H1 (cell line): ENCODE measurements around the gene OGDH. TPM values are rescaled to one million over a fixed set of nuclear protein-coding genes. Genes with fewer than 3 reads are reported as not detected.

Experiments used
- CTCF ChIA-PET: fragments of 300-600 bp; sonication (Branson Sonifier 250); formaldehyde crosslinking; loops from one replicate; lab custom pipeline; 2021; ENCODE audit not compliant: partially characterized antibody; lab: Charles Lee
- POLR2A ChIA-PET: fragments of 300-600 bp; sonication (Branson Sonifier 250); formaldehyde crosslinking; loops from one replicate; lab custom pipeline; 2021; ENCODE audit warnings: inconsistent platforms; ENCODE audit not compliant: partially characterized antibody; lab: Charles Lee
- DNase-seq, 2 experiments: peaks; one replicate each; pipeline versions ENCODE4 v3.0.0 to v3.0.0-alpha.2; 2010 to 2022; ENCODE audit warnings: low spot score in 2 of 2, low read depth in 1 of 2, mixed read lengths in 1 of 2
- FAIRE-seq: peaks from 2 replicates; lab custom pipeline; 2011; peaks lifted over from hg19 to GRCh38; lab: Jason Lieb, UNC
- H2AFZ ChIP-seq: 2 replicates; pipeline ENCODE4 v1.8.1; 2012; ENCODE audit warnings: low read length, inconsistent platforms
- H2AK5ac ChIP-seq: 2 replicates; pipeline ENCODE4 v1.6.1; 2013; ENCODE audit warnings: low read depth, low read length
- H2BK120ac ChIP-seq: replicated peaks from 2 replicates; pipeline ENCODE3; 2013; ENCODE audit warnings: low read depth, low read length, inconsistent platforms
- H2BK12ac ChIP-seq: 2 replicates; pipeline ENCODE4 v1.6.1; 2013; ENCODE audit warnings: low read depth, low read length
- H2BK15ac ChIP-seq: 2 replicates; pipeline ENCODE4 v1.6.1; 2013; ENCODE audit warnings: low read length
- H2BK20ac ChIP-seq: 2 replicates; pipeline ENCODE4 v1.6.1; 2013; ENCODE audit warnings: low read length
- H2BK5ac ChIP-seq: 2 replicates; pipeline ENCODE4 v1.6.1; 2013; ENCODE audit warnings: low read depth, low read length
- H3K14ac ChIP-seq: 2 replicates; pipeline ENCODE4 v1.6.1; 2013; ENCODE audit warnings: inconsistent platforms; ENCODE audit not compliant: insufficient read length
- H3K18ac ChIP-seq: 2 replicates; pipeline ENCODE4 v1.6.1; 2013; ENCODE audit warnings: low read length; ENCODE audit errors: extremely low read depth
- H3K23ac ChIP-seq: 2 replicates; pipeline ENCODE4 v1.6.1; 2013; ENCODE audit warnings: inconsistent platforms; ENCODE audit not compliant: insufficient read length
- H3K23me2 ChIP-seq: 2 replicates; pipeline ENCODE4 v1.6.1; 2013; ENCODE audit warnings: low read depth, low read length
- H3K27ac ChIP-seq: 2 replicates; pipeline ENCODE4 v1.6.1; 2011; ENCODE audit warnings: low read depth, low read length, inconsistent platforms
- H3K27me3 ChIP-seq, 4 experiments: replicated peaks in 1 of 4; 1 replicate in 1 of 4; 2 replicates in 3 of 4; pipeline versions ENCODE4 v1.6.1 to v1.8.1; 2011 to 2013; ENCODE audit warnings: low read length in 3 of 4, mild to moderate bottlenecking in 3 of 4, inconsistent platforms in 2 of 4, mixed read lengths in 2 of 4, moderate library complexity in 1 of 4; ENCODE audit not compliant: control insufficient read depth in 3 of 4, insufficient read depth in 3 of 4; ENCODE audit errors: extremely low read depth in 1 of 4
- H3K36me3 ChIP-seq, 4 experiments: 2 replicates each; pipeline versions ENCODE4 v1.6.1 to v1.8.1; 2011 to 2013; ENCODE audit warnings: mild to moderate bottlenecking in 4 of 4, low read length in 3 of 4, moderate library complexity in 2 of 4, control low read depth in 1 of 4, inconsistent platforms in 1 of 4; ENCODE audit not compliant: insufficient read depth in 4 of 4, control insufficient read depth in 2 of 4
- H3K4ac ChIP-seq: replicated peaks from 2 replicates; pipeline ENCODE3; 2013; ENCODE audit warnings: low read length, low read depth, mixed read lengths, inconsistent platforms; ENCODE audit not compliant: insufficient read length
- H3K4me1 ChIP-seq, 4 experiments: replicated peaks in 1 of 4; 1 replicate in 1 of 4; 2 replicates in 3 of 4; pipeline versions ENCODE4 v1.6.1 to v1.8.1; 2011 to 2013; ENCODE audit warnings: low read length in 3 of 4, inconsistent platforms in 2 of 4, mixed read lengths in 1 of 4; ENCODE audit not compliant: insufficient read depth in 4 of 4, control insufficient read depth in 3 of 4
- H3K4me2 ChIP-seq, 2 experiments: 2 replicates each; pipeline versions ENCODE4 v1.6.1 to v1.8.1; 2011 to 2013; ENCODE audit warnings: low read depth in 2 of 2, low read length in 2 of 2, control low read depth in 1 of 2, inconsistent platforms in 1 of 2, mild to moderate bottlenecking in 1 of 2; ENCODE audit not compliant: insufficient read depth in 1 of 2
- H3K4me3 ChIP-seq, 4 experiments: fragments of 200-600, 300-600 bp in 1 of 4; sonication (generic), shearing (Covaris generic), sonication (Bioruptor Twin) in 1 of 4; 2 replicates each; pipeline versions ENCODE4 v1.5.1 to v1.8.1; 2011 to 2016; ENCODE audit warnings: low read length in 4 of 4, low read depth in 3 of 4, control low read depth in 2 of 4, inconsistent platforms in 2 of 4, mild to moderate bottlenecking in 2 of 4, mixed read lengths in 1 of 4, moderate library complexity in 1 of 4; ENCODE audit not compliant: insufficient read depth in 2 of 4; ENCODE audit errors: extremely low read depth in 1 of 4
- H3K56ac ChIP-seq: replicated peaks from 2 replicates; pipeline ENCODE3; 2013; ENCODE audit warnings: low read depth, mild to moderate bottlenecking, mixed read lengths, low read length, inconsistent platforms; ENCODE audit not compliant: insufficient read length
- H3K79me1 ChIP-seq: 2 replicates; pipeline ENCODE4 v1.6.1; 2013; ENCODE audit warnings: low read depth, low read length, control low read depth
- H3K79me2 ChIP-seq, 2 experiments: 2 replicates each; pipeline versions ENCODE4 v1.6.1 to v1.8.1; 2012 to 2013; ENCODE audit warnings: low read length in 2 of 2, mild to moderate bottlenecking in 2 of 2, inconsistent platforms in 1 of 2; ENCODE audit not compliant: insufficient read depth in 2 of 2, control insufficient read depth in 1 of 2
- H3K9ac ChIP-seq, 4 experiments: replicated peaks in 1 of 4; 1 replicate in 1 of 4; 2 replicates in 3 of 4; pipeline versions ENCODE4 v1.6.1 to v1.8.1; 2011 to 2013; ENCODE audit warnings: low read depth in 3 of 4, low read length in 3 of 4, control low read depth in 2 of 4, mild to moderate bottlenecking in 2 of 4, moderate library complexity in 2 of 4, inconsistent platforms in 1 of 4; ENCODE audit errors: extremely low read depth in 1 of 4
- H3K9me3 ChIP-seq, 2 experiments: 2 replicates each; pipeline versions ENCODE4 v1.6.1 to v1.8.1; 2012 to 2013; ENCODE audit warnings: mild to moderate bottlenecking in 2 of 2, moderate library complexity in 2 of 2, control low read depth in 1 of 2, inconsistent platforms in 1 of 2, low read depth in 1 of 2, low read length in 1 of 2, mixed read lengths in 1 of 2; ENCODE audit not compliant: insufficient read depth in 2 of 2
- H4K20me1 ChIP-seq, 2 experiments: replicated peaks in 1 of 2; 2 replicates each; pipeline versions ENCODE3 to v1.8.1; 2011 to 2013; ENCODE audit warnings: inconsistent platforms in 2 of 2, low read length in 2 of 2, mild to moderate bottlenecking in 1 of 2; ENCODE audit not compliant: insufficient read depth in 2 of 2, control insufficient read depth in 1 of 2
- H4K5ac ChIP-seq: 2 replicates; pipeline ENCODE4 v1.6.1; 2013; ENCODE audit warnings: low read length, low read depth, mixed read lengths, inconsistent platforms; ENCODE audit not compliant: insufficient read length
- H4K8ac ChIP-seq: 2 replicates; pipeline ENCODE4 v1.8.0; 2013; ENCODE audit warnings: mild to moderate bottlenecking, moderate library complexity, low read length, inconsistent platforms; ENCODE audit not compliant: insufficient read depth; ENCODE audit errors: extremely low read depth
- H4K91ac ChIP-seq: replicated peaks from 2 replicates; pipeline ENCODE3; 2013; ENCODE audit warnings: low read length, mixed read lengths, inconsistent platforms; ENCODE audit not compliant: insufficient read length
- ATF3 ChIP-seq: IDR thresholded peaks from 2 replicates; pipeline ENCODE4 v1.6.1; 2011; ENCODE audit warnings: low read depth, mild to moderate bottlenecking, low read length; ENCODE audit not compliant: insufficient read depth
- BRCA1 ChIP-seq: IDR thresholded peaks from 2 replicates; pipeline ENCODE4 v1.6.1; 2012; ENCODE audit warnings: low read depth, low read length, improper control_type of control experiment
- CEBPB ChIP-seq: IDR thresholded peaks from 2 replicates; pipeline ENCODE4 v1.6.1; 2012; ENCODE audit warnings: low read depth, low read length
- CHD1 ChIP-seq: IDR thresholded peaks from 2 replicates; pipeline ENCODE4 v1.6.1; 2012; ENCODE audit warnings: low read depth, low read length, improper control_type of control experiment
- E2F6 ChIP-seq: IDR thresholded peaks from 2 replicates; pipeline ENCODE4 v1.6.1; 2012; ENCODE audit warnings: inconsistent platforms
- JUN ChIP-seq: IDR thresholded peaks from 2 replicates; pipeline ENCODE4 v1.6.1; 2011; ENCODE audit warnings: low read depth, mild to moderate bottlenecking, improper control_type of control experiment, low read length
- POLR2A ChIP-seq, 2 experiments: IDR thresholded peaks; 1 replicate in 1 of 2; 2 replicates in 1 of 2; pipeline ENCODE4 v1.6.1; 2011; ENCODE audit warnings: low read depth in 2 of 2, low read length in 2 of 2, mild to moderate bottlenecking in 2 of 2; ENCODE audit errors: control extremely low read depth in 1 of 2
- POLR2AphosphoS5 ChIP-seq: IDR thresholded peaks from 2 replicates; pipeline ENCODE4 v1.6.1; 2011; ENCODE audit warnings: low read depth, low read length
- RBBP5 ChIP-seq: IDR thresholded peaks from 2 replicates; pipeline ENCODE4 v1.7.1; 2012; ENCODE audit warnings: low read depth, mild to moderate bottlenecking, inconsistent platforms, low read length, moderate library complexity, borderline replicate concordance
- RNF2 ChIP-seq: fragments of 200-900, 300-1000 bp; sonication (generic); IDR thresholded peaks from 2 replicates; pipeline ENCODE4 v1.7.1; 2016; ENCODE audit warnings: borderline replicate concordance, low read depth, mild to moderate bottlenecking, antibody characterized with exemption, low read length; ENCODE audit not compliant: poor library complexity, severe bottlenecking; ENCODE audit errors: missing control alignments
- SP2 ChIP-seq: IDR thresholded peaks from 2 replicates; pipeline ENCODE4 v1.6.1; 2012; ENCODE audit warnings: mild to moderate bottlenecking, low read length, inconsistent platforms
- SRF ChIP-seq: IDR thresholded peaks from 2 replicates; pipeline ENCODE4 v1.6.1; 2011; ENCODE audit warnings: mild to moderate bottlenecking, low read depth, low read length, moderate library complexity
- SUZ12 ChIP-seq: fragments of 200-600 bp; sonication (generic); IDR thresholded peaks from 2 replicates; pipeline ENCODE4 v1.6.1; 2012; ENCODE audit warnings: mild to moderate bottlenecking, inconsistent platforms, low read length, moderate library complexity, mixed read lengths
- TBP ChIP-seq: IDR thresholded peaks from 2 replicates; pipeline ENCODE4 v1.6.1; 2011; ENCODE audit warnings: low read depth, low read length, improper control_type of control experiment
- WGBS, 2 experiments: shearing (Covaris generic) in 1 of 2; methylation state at CpG; one replicate each; pipeline versions ENCODE4 v1.1.6 to v1.1.7; 2013 to 2015; ENCODE audit warnings: low lambda C conversion rate in 2 of 2, mixed read lengths in 2 of 2, inconsistent platforms in 1 of 2, low coverage in 1 of 2, missing lambda C conversion rate in 1 of 2; ENCODE audit not compliant: insufficient replicate concordance in 2 of 2, insufficient coverage in 1 of 2, insufficient read length in 1 of 2; ENCODE audit errors: extremely low coverage in 1 of 2, missing lambda C conversion rate in 1 of 2; 5-methylcytosine and 5-hydroxymethylcytosine counted together
- polyA plus RNA-seq, 7 experiments: library from polyadenylated mRNA; depleted of rRNA in 3 of 7; stranded (reverse) in 5 of 7; unstranded in 2 of 7; fragments of >200 nt in 5 of 7; fragments of 200-250 nt in 2 of 7; gene quantifications; 1 replicate in 5 of 7; 2 replicates in 1 of 7; 4 replicates in 1 of 7; pipeline versions ENCODE4 v1.2.1 to v1.2.3, GENCODE V29; 2011 to 2013; ENCODE audit warnings: missing spikeins in 2 of 7, mixed read lengths in 2 of 7
- total RNA-seq: library from RNA; stranded (reverse); fragmentation: NEBNext Ultra II Directional; extraction: Animal tissue kit (Norgen Biotek cat#: 25700); gene quantifications from 2 replicates; pipeline ENCODE4 v1.2.1, GENCODE V29; 2021

OGDH gene
- total and polyA plus RNA-seq, 2 of the 8 experiments (the other 6 are each of a cell fraction or from before 2014, with no cell fraction given), result 71.6 to 91.6 TPM

DNA sequence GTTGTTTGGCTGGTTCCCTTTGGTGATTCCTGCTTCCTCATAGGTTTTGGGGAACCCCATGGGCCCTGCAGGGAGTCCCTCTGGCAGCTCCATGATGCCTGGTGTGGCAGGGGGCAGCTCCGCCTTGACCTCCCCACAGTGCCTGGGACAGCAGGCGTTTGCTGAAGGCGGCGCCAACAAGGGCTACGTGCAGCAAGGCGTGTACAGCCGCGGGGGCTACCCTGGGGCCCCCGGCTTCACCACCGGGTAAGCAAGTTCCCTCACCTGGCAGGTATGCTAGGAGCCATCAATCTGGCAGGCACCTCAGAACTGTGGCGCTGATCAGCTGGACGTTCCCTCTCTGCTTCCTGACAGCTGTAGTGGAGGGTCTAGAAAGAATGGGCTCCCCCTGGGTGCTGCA, 150.5 kb downstream of the OGDH start:
- FAIRE-seq, result no peak
- 94% methylated on average over 11 of the region's 12 CpGs; no CpG with 5 or more reads in 1 of the 2 experiments for WGBS, 2 experiments
- no peak for TF ChIP-seq POLR2A (IDR thresholded peaks at IDR 0.05; ENCODE audit: control extremely low read depth in 1 of 2, low read depth in 2 of 2, low read length in 2 of 2)
- no peak for TF ChIP-seq POLR2AphosphoS5
- no peak for TF ChIP-seq RNF2
- no peak for TF ChIP-seq TBP
- TF ChIP-seq RBBP5, result no peak
- no peak for TF ChIP-seq E2F6
- no peak for TF ChIP-seq SP2
- no peak for TF ChIP-seq BRCA1
- no peak for TF ChIP-seq JUN
- TF ChIP-seq ATF3, result no peak
- no peak for TF ChIP-seq CEBPB
- TF ChIP-seq CHD1, result no peak
- no peak for TF ChIP-seq SRF
- no peak for TF ChIP-seq SUZ12

More for the DNA sequence above, 150.5 kb downstream of the OGDH start:
- no peak overlapping the region for H3K4ac ChIP-seq
- POLR2A ChIA-PET, result interaction anchor here (1.4 to 2.7 kb wide), 3 partner anchors 11 to 15 kb away, joined by 3 to 12 read pairs (median 5); no protein-coding TSS in a partner anchor
- H3K79me2 ChIP-seq, result peaks cover 0 to 33% of the 10 kb centered on the region in 2 experiments; a peak in 2 of 4 replicates
- H3K23me2 ChIP-seq, result no peaks in the 10 kb centered on the region
- no peaks in the 10 kb centered on the region; the same call in 1 of the 2 replicates for H3K79me1 ChIP-seq
- H3K18ac ChIP-seq, result no peak overlapping the region
- no peak overlapping the region for H3K14ac ChIP-seq
- H3K4me1 ChIP-seq, result no peaks in the 10 kb centered on the region
- no peak overlapping the region for H2AFZ ChIP-seq
- no peaks in the 10 kb centered on the region; a peak in 1 of 7 replicates for H3K27me3 ChIP-seq
- CTCF ChIA-PET, result interaction anchor here (1.2 kb wide), 1 partner anchor 12 kb away, joined by 3 read pairs; no protein-coding TSS in a partner anchor
- H2BK12ac ChIP-seq, result no peak overlapping the region
- H4K91ac ChIP-seq, result no peak overlapping the region
- no peak overlapping the region for H3K56ac ChIP-seq
- H2BK15ac ChIP-seq, result no peak overlapping the region
- H3K9ac ChIP-seq, result no peak overlapping the region
- no peak overlapping the region for H2AK5ac ChIP-seq
- H3K4me2 ChIP-seq, result no peak overlapping the region
- H3K23ac ChIP-seq, result no peak overlapping the region
- no peak overlapping the region for H2BK120ac ChIP-seq
- H4K8ac ChIP-seq, result no peak overlapping the region
- no peak overlapping the region for H3K27ac ChIP-seq
- H3K9me3 ChIP-seq, result no peaks in the 10 kb centered on the region
- no peak overlapping the region for H3K4me3 ChIP-seq
- peaks cover 11 to 24% of the 10 kb centered on the region in 2 experiments for H4K20me1 ChIP-seq
- no peak for DNase-seq
- H2BK5ac ChIP-seq, result no peak overlapping the region
- H2BK20ac ChIP-seq, result no peak overlapping the region
- no peak overlapping the region for H4K5ac ChIP-seq
- H3K36me3 ChIP-seq, result peaks cover 0 to 37% (median 8%) of the 10 kb centered on the region in 4 experiments; a peak in 7 of 8 replicates
